ENCODE measurements around the gene MUC5B. TPM values are rescaled to one million over a fixed set of nuclear protein-coding genes. Genes with fewer than 3 reads are reported as not detected.
"Not testable (repeated sequence)": the region's sequence is repeated elsewhere in the genome, so short reads cannot be mapped to it uniquely, and the experiment has no call there.

Gene MUC5B
- total RNA-seq, 1 donor from 2014 or later: not detected

- DNase-seq (ENCODE audit: low spot score): no peak
These were observed 9.4 kb downstream of the MUC5B start for GRCh38 chr11:1232021-1232882.

- DNase-seq (ENCODE audit: low spot score): no peak
These were observed 10.0 kb downstream of the MUC5B start for GRCh38 chr11:1232883-1233321.

- DNase-seq (ENCODE audit: low spot score): no peak
These were observed 10.6 kb downstream of the MUC5B start for GRCh38 chr11:1233351-1234053.

- DNase-seq (ENCODE audit: low spot score): no peak
These were observed 11.3 kb downstream of the MUC5B start for GRCh38 chr11:1234054-1234720.

GRCh38 chr11:1234771-1235305, 12.0 kb downstream of the MUC5B start:
- no peak for DNase-seq (ENCODE audit: low spot score)

- no peak for DNase-seq (ENCODE audit: low spot score)
These were observed 12.5 kb downstream of the MUC5B start for GRCh38 chr11:1235306-1235900.

GRCh38 chr11:1235901-1236315, 13.0 kb downstream of the MUC5B start:
- DNase-seq (ENCODE audit: low spot score): no peak

GRCh38 chr11:1236316-1237127, 13.7 kb downstream of the MUC5B start:
- no peak for DNase-seq (ENCODE audit: low spot score)

GRCh38 chr11:1237128-1237580, 14.3 kb downstream of the MUC5B start:
- DNase-seq (ENCODE audit: low spot score): no peak

- no peak for DNase-seq (ENCODE audit: low spot score)
These were observed 15.0 kb downstream of the MUC5B start for GRCh38 chr11:1237851-1238250.

GRCh38 chr11:1238767-1239595, 16.1 kb downstream of the MUC5B start:
- no peak for DNase-seq (ENCODE audit: low spot score)

- no peak for DNase-seq (ENCODE audit: low spot score)
These were observed 16.8 kb downstream of the MUC5B start for GRCh38 chr11:1239596-1240205.

- DNase-seq (ENCODE audit: low spot score): no peak
These were observed 17.9 kb downstream of the MUC5B start for GRCh38 chr11:1240771-1241170.

GRCh38 chr11:1241706-1242105, 18.8 kb downstream of the MUC5B start:
- no peak for DNase-seq (ENCODE audit: low spot score)

GRCh38 chr11:1242289-1242688, 19.4 kb downstream of the MUC5B start:
- DNase-seq (ENCODE audit: low spot score): no peak

GRCh38 chr11:1242751-1243150, 19.9 kb downstream of the MUC5B start:
- DNase-seq (ENCODE audit: low spot score): not testable (repeated sequence)

GRCh38 chr11:1243521-1243920, 20.7 kb downstream of the MUC5B start:
- DNase-seq (ENCODE audit: low spot score): not testable (repeated sequence)

GRCh38 chr11:1244557-1244956, 21.7 kb downstream of the MUC5B start:
- DNase-seq (ENCODE audit: low spot score): not testable (repeated sequence)

GRCh38 chr11:1245717-1246116, 22.9 kb downstream of the MUC5B start:
- DNase-seq (ENCODE audit: low spot score): not testable (repeated sequence)

Measured in ureter (tissue), 1 donor.